IMR-90 (cell line): ENCODE results near the gene ARPC5L. TPM values are rescaled to one million over a fixed set of nuclear protein-coding genes. Genes with fewer than 3 reads are reported as not detected.
"Not testable (repeated sequence)": the region's sequence is repeated elsewhere in the genome, so short reads cannot be mapped to it uniquely, and the experiment has no call there.

Experiments
- ATAC-seq: fragments of 200-7000 bp; cut with Tn5 transposase; 2 replicates; pipeline ENCODE4 v1.9.1; 2020; ENCODE audit warnings: low read depth, mild to moderate bottlenecking, moderate library complexity
- BruUV-seq: library from RNA; stranded (reverse); fragments of 400-500 nt; replicated peaks from 2 replicates; lab custom pipeline; 2021; lab: Mats Ljungman, UMichigan
- CTCF ChIA-PET: fragments of 300-600 bp; formaldehyde crosslinking; extraction: SDS; loops from one replicate; lab custom pipeline; 2021; ENCODE audit warnings: antibody characterized with exemption; lab: Yijun Ruan, JAX
- POLR2A ChIA-PET: fragments of 300-600 bp; sonication (Branson Sonifier 250); formaldehyde crosslinking; loops from one replicate; lab custom pipeline; 2022; ENCODE audit warnings: antibody characterized with exemption; ENCODE audit not compliant: unreplicated experiment; lab: Charles Lee
- DNase-seq: peaks from one replicate; pipeline ENCODE4 v3.0.0; 2013
- H2AFZ ChIP-seq: replicated peaks from 2 replicates; pipeline ENCODE3; 2013; ENCODE audit warnings: low read length, mild to moderate bottlenecking; ENCODE audit not compliant: poor library complexity
- H2AK5ac ChIP-seq: 2 replicates; pipeline ENCODE4 v1.6.1; 2013; ENCODE audit warnings: low read depth, low read length, inconsistent platforms
- H2AK9ac ChIP-seq: replicated peaks from 2 replicates; pipeline ENCODE3; 2013; ENCODE audit warnings: mild to moderate bottlenecking, low read depth, low read length, moderate library complexity; ENCODE audit not compliant: poor library complexity
- H2BK120ac ChIP-seq: 2 replicates; pipeline ENCODE4 v1.6.1; 2013; ENCODE audit warnings: low read depth, low read length, inconsistent platforms
- H2BK15ac ChIP-seq: 3 replicates; pipeline ENCODE4 v1.6.1; 2013; ENCODE audit warnings: low read depth, low read length, inconsistent platforms
- H2BK20ac ChIP-seq: 2 replicates; pipeline ENCODE4 v1.6.1; 2013; ENCODE audit warnings: low read depth, mild to moderate bottlenecking, inconsistent platforms, low read length, moderate library complexity
- H2BK5ac ChIP-seq: 2 replicates; pipeline ENCODE4 v1.6.1; 2013; ENCODE audit warnings: mild to moderate bottlenecking, low read depth, low read length, inconsistent platforms; ENCODE audit not compliant: poor library complexity, severe bottlenecking
- H3K14ac ChIP-seq: replicated peaks from 2 replicates; pipeline ENCODE4 v1.6.1; 2013; ENCODE audit warnings: low read depth, low read length, inconsistent platforms
- H3K18ac ChIP-seq: 2 replicates; pipeline ENCODE4 v1.6.1; 2013; ENCODE audit warnings: low read depth, low read length, control low read depth
- H3K23ac ChIP-seq: 2 replicates; pipeline ENCODE4 v1.6.1; 2013; ENCODE audit warnings: low read depth, low read length, inconsistent platforms
- H3K27ac ChIP-seq: 2 replicates; pipeline ENCODE4 v1.5.1; 2013; ENCODE audit warnings: mild to moderate bottlenecking, control low read depth, low read length; ENCODE audit not compliant: insufficient read depth
- H3K27me3 ChIP-seq: 2 replicates; pipeline ENCODE4 v1.6.1; 2013; ENCODE audit warnings: low read length; ENCODE audit not compliant: control insufficient read depth, insufficient read depth
- H3K36me3 ChIP-seq: 2 replicates; pipeline ENCODE4 v1.6.1; 2013; ENCODE audit warnings: low read length, mixed read lengths; ENCODE audit not compliant: control insufficient read depth, insufficient read depth
- H3K4ac ChIP-seq: 2 replicates; pipeline ENCODE4 v1.6.1; 2013; ENCODE audit warnings: low read depth, low read length, inconsistent platforms
- H3K4me1 ChIP-seq: 2 replicates; pipeline ENCODE4 v1.6.1; 2013; ENCODE audit warnings: low read length, mixed read lengths; ENCODE audit not compliant: control insufficient read depth, insufficient read depth
- H3K4me2 ChIP-seq: 2 replicates; pipeline ENCODE4 v1.6.1; 2013; ENCODE audit warnings: low read depth, mild to moderate bottlenecking, control low read depth, low read length, moderate library complexity
- H3K4me3 ChIP-seq: 2 replicates; pipeline ENCODE4 v1.5.1; 2013; ENCODE audit warnings: low read depth, mild to moderate bottlenecking, control low read depth, low read length, moderate library complexity; ENCODE audit not compliant: insufficient read depth
- H3K56ac ChIP-seq: 2 replicates; pipeline ENCODE4 v1.6.1; 2013; ENCODE audit warnings: low read length, inconsistent platforms; ENCODE audit not compliant: insufficient read depth; ENCODE audit errors: extremely low read depth
- H3K79me1 ChIP-seq, 2 experiments: 2 replicates each; pipeline ENCODE4 v1.6.1; 2013; ENCODE audit warnings: low read length in 2 of 2, inconsistent platforms in 1 of 2, low read depth in 1 of 2
- H3K9ac ChIP-seq: 2 replicates; pipeline ENCODE4 v1.6.1; 2013; ENCODE audit warnings: low read depth, low read length, control low read depth
- H3K9me1 ChIP-seq: 2 replicates; pipeline ENCODE4 v1.6.1; 2013; ENCODE audit warnings: low read length, inconsistent platforms; ENCODE audit not compliant: insufficient read depth
- H3K9me3 ChIP-seq: 2 replicates; pipeline ENCODE4 v1.6.1; 2013; ENCODE audit warnings: low read length; ENCODE audit not compliant: control insufficient read depth, insufficient read depth
- H4K20me1 ChIP-seq: 2 replicates; pipeline ENCODE4 v1.6.1; 2013; ENCODE audit warnings: low read length, inconsistent platforms; ENCODE audit not compliant: insufficient read depth
- H4K5ac ChIP-seq: 2 replicates; pipeline ENCODE4 v1.6.1; 2013; ENCODE audit warnings: mild to moderate bottlenecking, low read depth, low read length, control low read depth
- H4K8ac ChIP-seq, 2 experiments: 2 replicates each; pipeline ENCODE4 v1.6.1; 2013; ENCODE audit warnings: low read depth in 2 of 2, low read length in 2 of 2, control low read depth in 1 of 2, inconsistent platforms in 1 of 2
- H4K91ac ChIP-seq: 2 replicates; pipeline ENCODE4 v1.6.1; 2013; ENCODE audit warnings: low read depth, low read length, inconsistent platforms; ENCODE audit not compliant: insufficient read depth
- CEBPB ChIP-seq: IDR thresholded peaks from 2 replicates; pipeline ENCODE4 v1.6.1; 2012; ENCODE audit warnings: low read depth, low read length, improper control_type of control experiment
- CHD1 ChIP-seq: IDR thresholded peaks from 2 replicates; pipeline ENCODE4 v1.6.1; 2012; ENCODE audit warnings: low read depth, low read length, improper control_type of control experiment
- MAZ ChIP-seq: IDR thresholded peaks from 2 replicates; pipeline ENCODE4 v1.6.1; 2012; ENCODE audit warnings: low read depth, mild to moderate bottlenecking, low read length, improper control_type of control experiment, moderate library complexity, borderline replicate concordance
- NFE2L2 ChIP-seq: fragments of 150-350 bp; IDR thresholded peaks from 2 replicates; pipeline ENCODE4 v1.6.1; 2016; ENCODE audit warnings: low read depth, mild to moderate bottlenecking, low read length
- RCOR1 ChIP-seq: IDR thresholded peaks from 2 replicates; pipeline ENCODE4 v1.6.1; 2012; ENCODE audit warnings: mild to moderate bottlenecking, low read length, improper control_type of control experiment; ENCODE audit not compliant: insufficient replicate concordance
- SMC3 ChIP-seq: fragments of 150-350 bp; IDR thresholded peaks from 2 replicates; pipeline ENCODE4 v1.6.1; 2016; ENCODE audit warnings: low read depth, mild to moderate bottlenecking, antibody characterized with exemption, low read length, moderate library complexity
- WGBS, 2 experiments: methylation state at CpG; one replicate each; pipeline versions ENCODE4 v1.1.5 to v1.1.7; 2013; ENCODE audit warnings: missing lambda C conversion rate in 2 of 2; ENCODE audit not compliant: insufficient read length in 1 of 2; ENCODE audit errors: extremely low coverage in 2 of 2; 5-methylcytosine and 5-hydroxymethylcytosine counted together
- dilution Hi-C: fragments of 300-500 bp; cut with HindIII; formaldehyde crosslinking; loops from one replicate; pipeline ENCODE4 v1.14.3; 2018; ENCODE audit warnings: low sequenced_read_pairs; ENCODE audit not compliant: unreplicated experiment
- in situ Hi-C: fragments of 300-500 bp; cut with MboI; formaldehyde crosslinking; loops from 3 replicates; pipeline ENCODE4 v1.14.3; 2019; ENCODE audit warnings: low sequenced_read_pairs, inconsistent platforms, mixed read lengths
- intact Hi-C: fragments of 100-400 bp; cut with micrococcal nuclease; formaldehyde crosslinking; loops from 2 replicates; pipeline ENCODE4 v1.10.0; 2022
- polyA plus RNA-seq, 3 experiments: library from polyadenylated mRNA; depleted of rRNA; stranded (reverse); fragments of >200 nt; gene quantifications; 2 replicates each; pipeline ENCODE4 v1.2.3, GENCODE V29; 2012; ENCODE audit warnings: low replicate concordance in 1 of 3
- total RNA-seq: library from RNA; depleted of rRNA; stranded (reverse); fragments of >200 nt; gene quantifications from 2 replicates; pipeline ENCODE4 v1.2.3, GENCODE V29; 2012

ARPC5L gene
- total and polyA plus RNA-seq, 2 of the 4 experiments (the other 2 are of a cell fraction) = 11.1 to 53.8 TPM

GRCh38 chr9:124835026-124835557, 26.8 kb upstream of the ARPC5L start (continued):
- TF ChIP-seq MAZ = no peak
- TF ChIP-seq NFE2L2 = no peak
- TF ChIP-seq CHD1 = no peak
- TF ChIP-seq RCOR1 = no peak
- no peak for TF ChIP-seq CEBPB
- TF ChIP-seq SMC3 = no peak

- H3K4me1 ChIP-seq = peaks cover 14% of the 10 kb centered on the region
- H3K18ac ChIP-seq, dilution Hi-C loops, intact Hi-C loops, H2AK9ac ChIP-seq, H4K20me1 ChIP-seq, H2BK120ac ChIP-seq, H3K23ac ChIP-seq, H2BK15ac ChIP-seq, H3K9ac ChIP-seq, H4K91ac ChIP-seq, POLR2A ChIA-PET, H3K56ac ChIP-seq, H3K27ac ChIP-seq, H3K14ac ChIP-seq, H3K79me1 ChIP-seq, H2AFZ ChIP-seq, H3K27me3 ChIP-seq, H3K4me3 ChIP-seq, ATAC-seq, H3K4me2 ChIP-seq, H3K36me3 ChIP-seq, CTCF ChIA-PET, H2AK5ac ChIP-seq, H2BK20ac ChIP-seq, H4K5ac ChIP-seq, H3K4ac ChIP-seq, H3K9me3 ChIP-seq, BruUV-seq, H4K8ac ChIP-seq, H3K9me1 ChIP-seq, DNase-seq, in situ Hi-C loops, H2BK5ac ChIP-seq: not testable (repeated sequence)
- no CpG with 5 or more reads among the region's 5 CpGs for WGBS, 2 experiments
Observed at GRCh38 chr9:124838132-124838531, 23.8 kb upstream of the ARPC5L start.

- CTCF ChIA-PET = interaction anchor here (1.3 to 1.6 kb wide), 2 partner anchors 9 to 73 kb away, joined by 4 to 5 read pairs; no protein-coding TSS in a partner anchor
- peaks cover 14% of the 10 kb centered on the region for H3K4me1 ChIP-seq
- H2BK5ac ChIP-seq, POLR2A ChIA-PET, H3K27ac ChIP-seq, H4K8ac ChIP-seq, H3K56ac ChIP-seq, H3K79me1 ChIP-seq, H3K4me3 ChIP-seq, H3K14ac ChIP-seq, H3K9ac ChIP-seq, H3K18ac ChIP-seq, H3K36me3 ChIP-seq, DNase-seq, H4K91ac ChIP-seq, H2AK9ac ChIP-seq, H3K27me3 ChIP-seq, H2AK5ac ChIP-seq, H4K5ac ChIP-seq, ATAC-seq, H3K4ac ChIP-seq, BruUV-seq, dilution Hi-C loops, H2AFZ ChIP-seq, H2BK120ac ChIP-seq, H2BK20ac ChIP-seq, H3K4me2 ChIP-seq, in situ Hi-C loops, H3K9me1 ChIP-seq, H4K20me1 ChIP-seq, H3K9me3 ChIP-seq, H2BK15ac ChIP-seq, H3K23ac ChIP-seq: not testable (repeated sequence)
- WGBS, 2 experiments = 98% methylated on average over 5 of the region's 52 CpGs; no CpG with 5 or more reads in 1 of the 2 experiments
- intact Hi-C loops = loop anchor here (1.0 kb wide), 1 partner anchor 64 kb away; no protein-coding TSS in a partner anchor
Observed at GRCh38 chr9:124838567-124839275, 23.2 kb upstream of the ARPC5L start.
